ENCODE results near the gene KAT8. TPM values are rescaled to one million over a fixed set of nuclear protein-coding genes. Genes with fewer than 3 reads are reported as not detected.
"Not testable (repeated sequence)": the region's sequence is repeated elsewhere in the genome, so short reads cannot be mapped to it uniquely, and the experiment has no call there.

The KAT8 gene
- total and polyA plus RNA-seq, 2 of the 13 experiments (the other 11 are each of a cell fraction or from before 2014, with no cell fraction given): 79.0 to 84.2 TPM

GRCh38 chr16:31100876-31101641, 16.4 kb upstream of the KAT8 start:
- Histone ChIP-seq H3K4me2 (ENCODE audit: low read depth, low read length) (peak overlapping the region; percentile 20; the same call in 1 of the 2 replicates), H3K4me1 (ENCODE audit: insufficient read depth, low read length) (peaks cover 23% of the 10 kb centered on the region), H3K4me3 (replicated peaks in 1 of 3; ENCODE audit: insufficient read depth in 1 of 3, low read depth in 2 of 3, low read length in 3 of 3) (peak overlapping the region in 1 of 3 experiments; percentile 12; a peak in 1 of 6 replicates)
- H3K9me3 ChIP-seq (ENCODE audit: low read length); H4K20me1 ChIP-seq (ENCODE audit: insufficient read depth, low read length); H3K79me2 ChIP-seq (ENCODE audit: insufficient read depth, low read length); FAIRE-seq; intact Hi-C loops (cut with micrococcal nuclease; ENCODE audit: unreplicated experiment); H3K27me3 ChIP-seq (ENCODE audit: control insufficient read depth in 1 of 2, insufficient read depth in 2 of 2, low read length in 2 of 2); H2AFZ ChIP-seq (ENCODE audit: low read length); BruUV-seq (replicated peaks); H3K9ac ChIP-seq (ENCODE audit: insufficient read depth, low read depth, low read length); H3K27ac ChIP-seq (ENCODE audit: extremely low read length, insufficient read depth, low read length); CTCF ChIA-PET (ENCODE audit: low intra/inter-chr PET ratio, low total read pairs); H3K36me3 ChIP-seq (replicated peaks in 1 of 2; ENCODE audit: control insufficient read depth in 1 of 2, insufficient read depth in 2 of 2, low read length in 2 of 2); in situ Hi-C loops (cut with HindIII; ENCODE audit: extremely low pct_ligation_motif_present, low pct_unique_long_range_greater_than_20kb); DNase-seq (ENCODE audit: low spot score); TF ChIP-seq FOXA1 (IDR thresholded peaks at IDR 0.05): not testable (repeated sequence)
- WGBS (ENCODE audit: low lambda C conversion rate): 50% methylated on average over 12 of the region's 13 CpGs
- peak; percentile 34 for ATAC-seq
- POLR2A ChIA-PET: interaction anchor here (0.7 to 3.0 kb wide), 10 partner anchors 8 to 104 kb away, joined by 3 to 25 read pairs (median 4); partner anchors contain the start of genes FUS, KAT8, STX4 and ZNF646
- TF ChIP-seq MAX (IDR thresholded peaks at IDR 0.05): peak; percentile 57; the same call in 1 of the 2 replicates
- peak; percentile 23; the same call in 1 of the 2 replicates for TF ChIP-seq ZFX (CRISPR knock-in tag; IDR thresholded peaks at IDR 0.05; ENCODE audit: low read depth)
- TF ChIP-seq FOXA1 (CRISPR knock-in tag; IDR thresholded peaks at IDR 0.05): peak; percentile 62
- TF ChIP-seq MEIS2 (CRISPR knock-in tag; IDR thresholded peaks at IDR 0.05): 0 out of 2 replicates have a peak, but pooled peaks have one; percentile 32
- peak; percentile 14; the same call in 1 of the 2 replicates for TF ChIP-seq SALL1 (CRISPR knock-in tag; IDR thresholded peaks at IDR 0.05)
- 0 out of 2 replicates have a peak, but pooled peaks have one; percentile 52 for TF ChIP-seq ZNF878 (CRISPR knock-in tag; IDR thresholded peaks at IDR 0.05)
- peak; percentile 65 for TF ChIP-seq FOXA3 (CRISPR knock-in tag; IDR thresholded peaks at IDR 0.05)
- 0 out of 2 replicates have a peak, but pooled peaks have one; percentile 18 for TF ChIP-seq ZNF501 (CRISPR knock-in tag; IDR thresholded peaks at IDR 0.05)
- TF ChIP-seq ZNF687 (CRISPR knock-in tag; IDR thresholded peaks at IDR 0.05): peak; percentile 30; the same call in 1 of the 2 replicates
- 0 out of 2 replicates have a peak, but pooled peaks have one; percentile 28 for TF ChIP-seq ARID4A (CRISPR knock-in tag; IDR thresholded peaks at IDR 0.05; ENCODE audit: borderline replicate concordance)

Data from HepG2 (cell line).